Glomerular visceral epithelial cell (primary cell): Measurements from ENCODE around the gene TUBA1B.

ENCODE experiments used
- DNase-seq: peaks from one replicate; pipeline ENCODE4 v3.0.0-alpha.2; 2016; ENCODE audit errors: extremely low spot score

The TUBA1B gene

GRCh38 chr12:49126852-49127763 is 4.1 kb downstream of the TUBA1B start:
- peak; percentile 44 for DNase-seq

GRCh38 chr12:49121047-49121696 is 10.0 kb downstream of the TUBA1B start:
- peak; percentile 69 for DNase-seq

- no peak for DNase-seq
Observed at GRCh38 chr12:49111206-49111605, 20.0 kb downstream of the TUBA1B start.

DNA sequence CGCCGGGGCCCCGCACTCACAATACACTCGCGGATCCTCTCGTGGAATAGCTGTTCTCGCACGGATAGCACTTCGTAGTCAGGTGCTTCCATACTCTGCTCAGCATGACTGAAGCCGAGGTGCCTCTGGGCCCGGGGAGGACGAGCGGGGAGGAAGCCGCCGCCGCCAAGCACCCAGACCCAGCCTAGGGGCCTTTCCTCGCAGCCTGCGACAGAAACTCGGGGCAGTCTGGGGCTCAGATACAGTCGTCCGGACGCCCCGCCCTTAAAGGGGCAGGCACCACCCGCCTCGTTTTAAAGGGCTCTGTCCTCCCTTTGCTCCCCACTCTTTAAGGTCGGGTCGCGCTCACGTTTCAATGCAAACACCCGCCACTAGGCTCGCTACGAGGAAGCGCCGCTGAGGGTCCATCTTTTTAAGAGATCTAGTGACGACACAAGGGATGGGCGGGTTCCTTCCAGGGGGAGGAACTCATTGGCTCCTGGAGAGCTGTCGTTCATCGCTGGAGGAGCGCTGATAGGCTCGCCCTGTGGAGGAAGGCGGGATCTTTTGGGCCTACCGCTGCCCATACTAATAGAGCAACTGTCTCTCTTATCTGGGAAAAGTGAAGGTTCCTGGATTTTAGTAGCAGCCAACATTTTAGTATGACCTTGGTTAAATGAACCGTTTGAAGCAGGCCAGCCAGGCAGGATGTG is 20.6 kb downstream of the TUBA1B start, which contains the start of gene LMBR1L:
Gene LMBR1L (minus strand): TSS at position 384 of the 692 bp plus-strand sequence. CDS start 292 bp downstream, at position 92.
- peak; percentile 98 for DNase-seq

- no peak for DNase-seq
Observed at GRCh38 chr12:49109641-49110463, 21.3 kb downstream of the TUBA1B start.

GRCh38 chr12:49108958-49109404 is 22.2 kb downstream of the TUBA1B start:
- no peak for DNase-seq

DNA sequence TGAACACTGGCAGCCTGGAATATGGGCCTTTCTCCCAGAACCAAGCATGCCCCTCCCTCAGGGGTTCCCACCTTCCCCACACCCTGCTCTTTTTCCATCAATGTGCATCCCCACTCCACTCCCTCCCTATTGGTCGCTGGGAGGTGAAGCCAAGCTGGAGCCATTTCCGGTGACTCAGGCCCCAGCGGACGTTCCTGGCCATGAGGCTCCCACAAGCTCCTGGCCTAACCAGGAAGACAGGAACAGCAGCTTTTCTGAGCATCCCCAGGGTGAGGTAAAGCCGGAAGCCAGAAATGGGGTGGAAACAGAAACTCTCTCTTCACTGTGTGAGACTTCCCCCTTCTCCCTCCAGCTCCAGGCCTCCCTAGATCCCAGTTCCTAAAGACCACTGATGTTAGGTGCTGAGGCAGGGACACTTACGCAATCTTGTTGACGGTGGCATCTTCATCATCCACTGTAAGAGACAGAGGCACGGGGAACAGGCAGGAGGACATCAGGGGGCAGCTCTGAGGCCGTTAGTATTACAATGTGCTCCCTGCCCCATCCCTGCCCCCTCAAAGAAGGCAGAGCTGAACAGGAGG is 25.6 kb downstream of the TUBA1B start:
- DNase-seq = peak; percentile 61

DNA sequence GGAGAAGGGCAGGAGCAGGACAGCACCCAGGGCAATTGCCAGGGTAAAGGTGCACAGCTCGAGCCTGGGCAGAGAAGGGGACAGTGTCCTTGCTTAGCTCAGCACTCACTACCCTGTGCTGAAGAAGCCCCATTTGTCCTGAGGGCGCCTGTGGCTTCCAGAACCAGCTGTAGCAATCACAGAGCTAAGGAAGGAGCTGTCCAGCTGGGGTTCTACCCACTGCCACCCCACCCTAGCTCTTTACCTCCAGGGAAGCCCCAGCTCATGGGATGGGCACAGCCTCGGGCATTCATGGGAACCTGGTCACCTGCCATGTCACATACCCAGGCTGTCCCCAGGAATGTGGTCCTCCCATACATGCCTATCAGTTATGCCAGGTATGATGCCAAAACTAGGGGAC is 26.4 kb downstream of the TUBA1B start:
- no peak for DNase-seq

GRCh38 chr12:49100380-49100779 is 30.8 kb downstream of the TUBA1B start:
- no peak for DNase-seq

DNA sequence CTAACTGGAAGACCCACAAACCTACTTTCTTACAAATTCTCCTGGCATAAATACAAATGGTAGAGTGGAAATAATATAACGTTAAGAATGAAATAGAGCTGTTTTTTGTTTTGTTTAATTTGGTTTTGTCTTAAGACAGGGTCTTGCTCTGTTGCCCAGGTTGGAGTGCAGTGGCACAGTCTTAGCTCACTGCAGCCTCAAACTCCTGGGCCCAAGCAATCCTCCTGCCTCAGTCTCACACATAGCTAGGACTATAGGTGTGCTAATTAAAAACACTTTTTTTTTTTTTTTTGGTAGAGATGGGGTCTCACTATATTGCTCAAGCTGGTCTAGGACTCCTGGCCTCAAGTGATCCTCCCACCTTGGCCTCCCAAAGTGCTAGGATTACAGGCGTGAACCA is 32.5 kb downstream of the TUBA1B start:
- DNase-seq = no peak

DNA sequence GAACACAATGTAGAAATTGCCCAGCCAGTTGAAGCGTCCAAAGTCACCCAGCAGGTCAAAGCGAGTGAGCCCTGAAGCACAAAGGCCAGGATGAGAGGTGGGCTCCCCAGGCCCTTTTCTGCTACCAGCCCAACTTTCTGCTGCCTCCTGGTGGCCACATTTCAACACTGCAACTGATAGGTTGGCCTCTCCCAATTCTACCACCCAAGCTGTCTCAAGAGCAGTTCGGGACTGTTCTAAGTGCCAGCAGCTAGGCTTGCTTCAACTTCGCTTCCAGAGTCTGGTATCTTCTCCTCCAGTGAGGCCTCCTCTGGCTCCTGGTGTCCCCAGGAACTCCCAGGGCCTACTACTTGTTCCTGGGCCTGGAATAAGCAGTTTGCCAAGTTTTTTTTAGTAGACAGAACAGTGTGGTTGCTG is 33.2 kb downstream of the TUBA1B start:
- peak; percentile 48 for DNase-seq

DNA sequence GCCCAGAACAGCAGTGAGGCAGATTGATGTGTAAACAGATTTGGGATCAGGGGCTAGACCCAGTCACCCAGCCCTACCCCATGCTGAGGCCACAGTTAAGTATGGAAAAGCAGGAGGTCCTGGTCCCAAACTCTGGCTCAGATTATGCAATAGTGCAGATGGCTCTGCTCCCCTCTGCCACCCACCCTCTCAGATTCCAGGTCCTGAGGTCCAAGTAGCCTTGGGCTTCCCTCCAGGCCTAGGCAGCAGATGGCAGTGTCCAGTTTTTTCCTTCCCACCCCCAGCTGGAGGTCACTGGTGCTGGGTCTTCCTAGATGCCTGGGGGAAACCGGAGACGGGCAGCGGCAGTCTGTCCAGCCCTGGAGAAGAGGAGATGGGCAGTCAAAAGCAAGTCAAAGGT is 33.8 kb downstream of the TUBA1B start:
- no peak for DNase-seq

GRCh38 chr12:49094975-49095365 is 36.2 kb downstream of the TUBA1B start:
- no peak for DNase-seq

DNA sequence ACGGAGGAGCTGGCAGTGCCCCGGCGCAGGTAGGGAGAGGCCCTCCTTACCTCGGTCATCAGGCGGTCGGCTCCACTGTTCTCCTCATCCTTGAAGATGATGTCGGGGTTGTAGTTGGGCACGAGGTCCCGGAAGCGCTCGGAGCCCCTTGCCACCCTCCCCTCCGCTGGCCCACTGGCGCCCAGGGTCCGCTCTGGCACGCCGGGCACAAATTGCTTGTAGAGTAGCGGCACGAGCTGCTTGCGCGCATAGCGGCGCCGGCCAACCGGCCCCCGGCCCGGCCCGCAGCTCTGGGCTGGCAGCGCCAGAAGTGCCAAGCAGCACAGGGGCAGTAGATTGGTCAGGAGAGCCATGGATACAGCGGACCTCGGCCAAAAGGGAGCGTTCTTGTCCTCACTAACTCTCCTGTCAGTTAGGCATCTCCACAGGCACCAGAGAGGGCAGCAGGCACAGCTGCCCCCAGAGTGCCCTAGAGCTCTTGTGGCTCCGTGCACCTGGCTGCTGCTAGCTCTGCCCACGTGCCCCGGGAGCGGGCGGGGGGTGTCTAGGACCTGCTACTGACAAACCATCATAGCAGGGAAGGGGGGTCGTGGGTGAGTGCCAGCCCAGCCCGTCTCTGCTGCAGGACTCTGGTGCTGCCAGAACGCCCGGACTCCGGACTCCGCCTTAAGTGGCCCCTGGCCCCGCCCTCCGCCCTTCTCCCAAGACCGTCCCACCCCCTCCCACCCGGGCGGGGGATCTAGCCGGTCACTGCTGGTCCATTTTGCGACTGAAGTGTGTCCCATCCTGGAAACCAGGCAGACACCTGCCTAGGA is 36.8 kb downstream of the TUBA1B start, which contains the start of gene DHH:
Gene DHH (minus strand): TSS at position 642 of the 815 bp plus-strand sequence. CDS start 289 bp downstream, at position 353.
- no peak for DNase-seq

DNA sequence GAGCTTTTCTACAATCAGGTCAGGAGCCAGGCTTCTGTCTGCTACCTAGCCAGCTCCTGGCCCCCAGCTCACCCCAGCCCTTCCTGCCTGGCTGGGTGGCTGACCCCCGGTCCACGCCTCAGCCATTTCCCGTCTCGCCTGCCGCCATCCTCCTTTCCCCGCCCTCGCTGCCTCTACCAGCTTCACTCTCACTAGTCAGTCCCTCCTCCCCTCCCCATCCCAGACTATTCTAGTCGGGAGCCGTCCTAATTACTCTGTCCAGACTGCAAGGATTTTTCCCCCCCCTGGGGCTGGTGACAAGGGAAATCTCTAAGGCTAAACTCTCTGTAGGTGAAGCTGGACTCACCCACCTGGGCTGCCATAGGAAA is 37.4 kb downstream of the TUBA1B start:
- no peak for DNase-seq

- DNase-seq = no peak
Observed at GRCh38 chr12:49092816-49093406, 38.3 kb downstream of the TUBA1B start.

- peak; percentile 57 for DNase-seq
Observed at GRCh38 chr12:49092086-49092815, 38.9 kb downstream of the TUBA1B start.

DNA sequence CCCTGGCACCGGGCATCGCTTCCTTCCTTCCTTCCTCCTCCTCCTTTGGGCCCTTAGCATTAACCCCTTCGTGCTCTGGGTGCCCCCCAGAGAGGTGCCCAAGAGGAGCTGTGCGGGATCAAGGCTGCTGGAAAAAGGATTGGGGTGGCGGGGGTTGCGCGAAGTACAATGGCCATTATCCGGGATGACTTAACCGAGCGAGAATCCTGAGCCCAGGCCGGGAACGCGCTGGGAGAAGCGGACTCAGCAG is 39.4 kb downstream of the TUBA1B start:
- DNase-seq = no peak
